ENCODE results near the gene WDR74.
"Not testable (repeated sequence)": the region's sequence is repeated elsewhere in the genome, so short reads cannot be mapped to it uniquely, and the experiment has no call there.

The WDR74 gene

DNA sequence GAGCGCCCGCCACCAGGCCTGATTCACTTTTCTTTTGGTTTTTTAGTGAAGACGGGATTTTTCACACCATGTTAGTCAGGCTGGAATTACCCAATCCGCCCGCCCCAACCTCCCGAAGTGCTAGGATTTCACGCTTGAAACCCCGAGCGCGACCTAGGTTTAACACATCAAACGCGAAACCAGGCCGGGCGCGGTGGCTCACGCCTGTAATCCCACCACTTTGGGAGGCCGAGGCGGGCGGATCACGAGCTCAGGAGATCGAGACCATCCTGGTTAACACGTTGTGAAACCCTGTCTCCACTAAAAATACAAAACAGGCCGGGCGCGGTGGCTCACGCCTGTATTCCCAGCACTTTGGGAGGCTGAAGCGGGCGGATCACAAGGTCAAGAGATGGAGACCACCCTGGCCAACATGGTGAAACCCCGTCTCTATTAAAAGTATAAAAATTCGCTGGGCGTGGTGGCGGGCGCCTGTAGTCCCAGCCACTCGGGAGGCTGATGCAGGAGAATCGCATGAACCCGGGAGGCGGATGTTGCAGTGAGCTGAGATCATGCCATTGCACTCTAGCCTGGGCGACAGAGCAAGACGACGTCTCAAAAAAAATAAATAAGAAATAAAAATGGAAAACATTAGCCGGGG, 1.5 kb upstream of the WDR74 start:
- DNase-seq, result peak; percentile 100

DNA sequence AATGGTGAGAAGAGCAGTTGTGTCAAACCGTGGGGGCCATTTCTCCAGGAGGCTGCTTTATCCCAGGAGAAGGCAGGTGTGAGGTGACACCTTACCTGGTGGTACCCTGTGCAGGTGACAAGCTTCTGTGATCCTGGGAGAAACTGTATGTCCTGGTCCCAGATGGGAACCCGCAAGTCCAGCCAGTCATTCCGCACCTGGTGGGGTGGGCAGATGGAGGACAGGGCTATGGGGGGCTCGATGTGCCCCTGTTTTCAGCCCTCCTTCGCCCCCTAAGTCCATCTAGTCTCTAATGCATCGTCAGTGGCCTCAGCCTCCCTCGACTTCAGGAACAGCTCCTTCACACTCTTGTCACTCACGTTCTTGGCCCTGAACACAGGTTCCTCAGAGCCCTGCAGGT, 4.1 kb downstream of the WDR74 start:
- DNase-seq, result no peak

DNA sequence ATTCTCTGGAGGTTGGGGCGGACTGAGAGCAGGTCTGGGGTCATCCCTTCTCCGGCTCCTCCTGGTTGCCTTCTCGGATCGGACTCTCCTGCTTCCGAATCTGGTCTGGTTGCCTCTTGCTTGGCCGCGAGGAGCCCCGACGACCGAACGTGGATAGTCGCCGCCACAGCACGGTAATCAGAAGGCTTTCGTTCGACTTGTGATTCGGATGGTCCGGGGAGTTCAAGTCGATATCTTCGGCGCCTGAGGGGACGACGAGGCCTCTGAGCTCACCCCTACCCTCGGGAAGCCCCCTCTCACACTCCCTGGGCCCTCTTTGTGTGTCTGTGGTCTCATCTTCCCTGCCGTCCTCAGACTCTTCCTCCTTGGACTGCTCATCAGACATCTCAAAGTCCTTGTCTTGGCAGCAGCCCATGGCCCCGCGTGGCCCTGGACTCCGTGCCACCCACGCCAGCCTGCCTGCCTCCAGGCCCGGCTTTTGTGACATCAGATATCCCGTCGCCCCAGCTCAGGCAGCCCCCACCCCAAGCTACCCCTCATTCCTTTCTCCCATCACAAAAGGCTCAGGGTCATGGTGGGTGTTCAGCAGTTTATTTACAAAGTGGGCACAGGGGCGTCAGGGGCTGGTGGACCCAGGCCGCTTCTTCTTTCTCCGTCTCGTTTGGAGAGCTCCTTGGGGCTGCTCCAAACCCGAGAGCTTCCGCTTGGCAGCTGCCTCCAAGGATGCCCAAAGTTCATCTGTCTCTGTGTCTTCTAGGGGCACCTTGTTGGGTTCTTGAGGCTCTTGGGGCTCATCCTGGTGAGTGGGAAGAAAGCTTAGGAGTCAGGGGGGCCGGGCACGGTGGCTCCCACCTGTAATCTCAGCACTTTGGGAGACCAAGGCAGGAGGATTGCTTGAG, 6.8 kb downstream of the WDR74 start, which contains the start of gene TEX54:
TEX54 (minus strand) TSS at position 506 of the 899 bp plus-strand sequence.
- DNase-seq, result no peak

DNA sequence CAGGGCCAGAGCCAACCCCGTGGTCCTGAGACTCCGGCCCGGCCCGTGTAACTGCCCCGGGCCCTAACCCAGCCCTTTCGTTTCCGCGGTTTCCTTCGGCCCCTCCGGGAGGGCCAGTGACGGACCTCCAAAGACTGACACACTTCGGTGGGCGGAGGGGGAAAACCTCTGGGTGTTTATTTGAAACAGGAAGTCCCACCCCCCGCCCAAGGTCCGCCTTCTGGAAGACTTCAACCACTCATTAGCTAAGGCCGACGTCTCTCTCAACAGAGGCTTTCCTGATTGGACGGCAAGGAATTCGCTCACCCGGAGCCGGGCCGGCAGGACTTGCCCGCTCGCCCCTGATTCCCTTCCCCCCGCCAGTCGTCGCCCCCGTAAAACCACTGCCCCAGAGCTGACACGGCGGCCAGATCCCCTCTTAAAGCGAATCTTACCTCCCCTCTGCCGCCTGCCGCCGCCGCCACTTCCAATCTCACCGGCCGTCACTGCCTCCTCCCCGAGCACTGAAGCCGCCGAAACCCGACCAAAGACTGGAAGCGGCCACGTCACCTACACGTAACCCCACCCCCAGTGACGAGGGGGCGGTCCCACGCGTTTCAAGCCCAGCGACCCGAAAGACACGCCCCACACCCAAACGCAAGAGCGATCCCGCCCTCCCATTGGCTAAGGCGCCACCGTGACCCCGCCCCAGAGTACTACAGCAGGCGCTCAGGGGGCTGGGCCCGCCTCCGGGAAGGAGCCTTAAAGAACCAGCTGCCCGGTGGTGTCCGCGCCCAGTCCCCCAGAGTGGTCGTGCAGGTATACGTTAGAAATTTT, 7.7 kb downstream of the WDR74 start, which contains the start of gene STX5:
STX5 (minus strand) TSS at position 532 of the 816 bp plus-strand sequence. CDS start 808 bp downstream, outside the sequence.
- peak; percentile 98 for DNase-seq

DNA sequence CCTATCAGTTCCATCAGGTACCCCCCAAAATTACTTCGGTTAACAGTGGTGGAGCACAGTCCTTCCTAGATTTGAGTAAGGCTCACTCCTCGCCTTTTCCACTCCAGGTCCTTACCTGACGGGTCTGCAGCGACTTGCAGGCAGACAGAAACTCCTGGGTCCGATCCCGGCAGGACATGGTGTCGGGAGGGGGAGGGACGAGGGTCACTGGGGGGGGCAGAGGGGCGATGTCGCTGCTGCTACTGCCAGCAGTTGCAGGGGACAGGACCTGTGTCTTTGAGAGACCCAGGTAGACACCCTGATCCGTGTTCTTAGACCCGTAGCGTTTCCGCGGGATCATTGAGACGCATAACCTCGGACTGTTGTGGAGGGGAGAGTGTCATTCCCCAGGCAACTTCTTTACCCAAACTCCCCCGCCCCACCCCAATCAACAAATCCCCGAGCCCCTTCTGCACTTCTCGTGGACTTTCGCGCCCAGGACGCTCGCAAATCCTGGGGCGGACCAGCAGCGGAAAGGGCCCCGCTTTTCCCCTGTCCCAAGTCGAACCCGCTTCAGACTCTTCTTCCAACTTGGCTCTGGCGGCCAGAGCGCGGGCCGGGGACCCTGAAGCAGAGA, 8.4 kb downstream of the WDR74 start:
- no peak for DNase-seq

DNA sequence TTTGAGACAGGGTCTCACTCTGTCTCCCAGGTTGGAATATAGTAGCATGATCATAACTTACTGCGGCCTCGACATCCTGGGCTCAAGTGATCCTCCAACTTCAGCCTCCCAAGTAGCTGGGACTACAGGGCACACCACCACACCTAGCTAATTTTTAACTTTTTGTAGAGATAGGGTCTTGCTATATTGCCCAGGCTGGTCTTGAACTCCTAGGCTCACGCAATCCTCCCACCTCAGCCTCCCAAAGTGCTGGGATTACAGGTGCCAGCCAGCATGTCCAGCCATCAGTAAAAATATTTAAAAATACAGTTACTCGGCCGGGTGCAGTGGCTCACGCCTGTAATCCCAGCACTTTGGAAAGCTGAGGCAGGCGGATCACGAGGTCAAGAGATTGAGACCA, 11.3 kb downstream of the WDR74 start:
- DNase-seq, result not testable (repeated sequence)

DNA sequence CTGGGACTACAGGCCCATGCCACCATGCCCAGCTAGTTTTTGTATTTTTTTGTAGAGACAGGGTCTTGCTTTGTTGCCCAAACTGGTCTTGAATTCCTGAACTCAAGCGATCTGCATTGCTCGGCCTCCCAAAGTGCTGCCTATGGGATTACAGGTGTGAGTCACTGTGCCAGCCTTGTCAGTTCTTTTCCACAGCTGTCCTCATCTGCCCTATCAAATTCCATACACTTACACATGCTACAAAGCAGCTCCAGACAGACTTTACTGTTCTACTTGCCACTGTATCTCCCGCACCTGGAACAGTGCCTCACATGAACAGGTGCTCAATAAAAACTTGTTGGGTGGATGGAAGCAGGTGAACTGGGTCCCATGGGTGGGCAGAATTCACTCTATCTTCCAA, 15.7 kb downstream of the WDR74 start:
- DNase-seq, result no peak

DNA sequence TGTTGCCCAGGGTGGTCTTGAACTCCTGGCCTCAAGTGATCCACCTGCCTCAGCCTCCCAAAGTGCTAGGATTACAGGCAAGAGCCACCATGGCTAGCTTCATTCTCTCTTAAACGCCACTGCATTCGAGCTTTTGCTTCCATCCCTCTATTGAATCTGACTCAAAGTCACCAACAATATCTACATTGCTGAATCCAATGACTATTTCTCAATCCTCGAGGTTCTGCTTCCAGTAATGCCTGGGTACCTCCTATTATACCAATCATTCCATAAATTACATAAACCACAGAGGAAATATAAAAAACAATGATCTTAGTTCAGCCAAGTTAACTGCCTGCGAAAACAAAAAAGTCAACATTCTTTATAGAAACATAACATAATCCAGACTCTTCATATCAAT, 22.3 kb downstream of the WDR74 start:
- no peak for DNase-seq

DNA sequence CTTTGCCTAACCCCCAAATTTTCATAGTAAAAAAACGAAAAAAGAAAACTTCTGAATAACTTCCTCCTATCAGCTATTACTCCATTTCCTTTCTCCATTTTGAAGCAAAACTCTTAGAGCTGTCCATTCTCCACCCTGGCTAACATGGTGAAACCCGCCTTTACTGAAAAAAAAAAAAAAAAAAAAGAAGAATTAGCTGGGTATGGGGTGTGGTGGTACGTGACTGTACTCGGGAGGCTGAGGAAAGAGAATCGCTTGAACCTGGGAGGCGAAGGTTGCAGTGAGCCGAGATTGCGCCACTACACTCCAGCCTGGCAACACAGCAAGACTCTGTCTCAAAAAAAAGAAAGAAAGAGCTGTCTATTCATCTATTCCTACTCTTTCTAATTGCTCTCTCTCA, 22.8 kb downstream of the WDR74 start:
- no peak for DNase-seq

DNA sequence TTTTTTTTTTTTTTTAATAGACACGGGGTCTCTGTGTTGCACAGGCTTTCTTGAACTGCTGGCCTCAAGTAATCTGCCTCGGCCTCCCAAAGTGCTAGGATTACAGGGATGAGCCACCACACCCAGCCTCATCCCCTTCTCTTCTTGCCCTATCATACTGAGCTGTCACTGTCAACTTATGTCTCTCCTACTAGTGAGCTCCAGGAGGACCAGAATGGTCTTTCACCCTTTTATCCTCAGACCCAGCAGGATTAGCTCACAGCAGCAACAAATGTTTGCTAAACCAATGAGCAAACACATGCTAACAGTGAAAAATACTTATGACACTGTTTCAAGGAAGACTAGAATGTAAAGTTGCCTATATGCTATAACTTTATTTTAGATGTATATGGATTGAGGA, 27.7 kb downstream of the WDR74 start:
- DNase-seq, result no peak

DNA sequence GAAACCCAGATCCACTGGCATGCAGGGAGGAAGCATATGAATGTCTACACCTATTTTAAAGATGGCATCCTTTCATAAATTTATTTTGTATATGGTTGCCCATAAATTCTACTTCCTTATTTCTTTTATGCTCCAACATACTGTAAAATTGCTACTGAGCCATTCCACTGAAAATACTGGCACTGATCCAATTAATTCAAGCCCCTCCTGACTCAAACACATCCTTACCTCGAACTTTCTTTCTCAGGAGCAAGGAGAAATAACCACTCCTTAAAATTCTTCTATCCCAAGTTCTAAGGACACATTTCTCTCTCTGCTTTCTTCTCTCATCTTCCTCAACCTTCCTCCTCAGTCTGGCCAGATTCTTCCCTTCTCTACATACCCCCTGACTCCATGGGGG, 28.6 kb downstream of the WDR74 start:
- no peak for DNase-seq

DNA sequence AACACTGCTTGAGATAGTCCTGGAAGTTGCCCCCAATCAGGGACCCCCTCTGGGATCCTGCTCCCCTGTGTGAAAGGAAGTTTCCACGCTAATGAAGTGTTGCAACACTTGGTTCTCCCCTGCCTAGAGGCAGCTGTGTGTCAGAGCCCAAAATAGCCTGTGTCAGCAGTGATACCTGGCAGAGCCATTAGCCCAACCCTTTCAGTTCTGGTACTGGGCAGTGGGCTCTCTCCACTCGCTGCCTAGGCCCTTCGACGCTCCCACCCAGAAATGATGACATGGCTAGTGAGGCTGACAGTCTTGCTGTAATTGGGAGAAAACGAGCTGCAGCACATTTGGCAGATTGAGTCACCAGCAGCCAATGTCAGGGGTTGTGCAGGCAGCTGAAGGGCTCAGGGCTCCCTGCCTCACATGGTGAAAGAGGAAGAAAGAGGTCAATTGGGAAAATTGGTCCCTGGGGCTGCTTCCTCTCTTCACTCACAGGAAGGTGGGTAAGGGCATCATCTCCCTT, 32.7 kb downstream of the WDR74 start:
- DNase-seq, result no peak

DNA sequence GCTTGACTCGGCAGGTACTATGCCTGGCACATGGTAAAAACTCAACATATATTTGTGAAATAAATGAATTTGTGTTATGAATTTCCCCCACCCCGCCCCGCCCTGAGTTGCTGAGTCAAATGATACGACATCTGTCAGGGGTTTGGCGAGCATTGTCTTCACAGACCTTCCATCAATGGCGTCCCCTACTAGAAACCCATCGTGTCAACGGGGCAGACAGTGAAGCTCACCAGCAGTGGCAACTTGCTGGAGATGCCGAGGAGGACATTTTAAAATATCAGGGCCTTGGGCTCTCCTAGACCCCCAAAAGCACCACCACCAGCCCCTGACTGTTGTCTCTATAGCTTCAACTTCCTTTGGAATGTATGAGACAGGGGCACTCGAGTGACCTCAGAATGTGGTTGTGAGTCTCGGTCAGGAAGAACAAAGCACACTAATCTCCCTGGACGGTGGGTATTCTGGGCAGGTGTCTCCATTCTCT, 33.4 kb downstream of the WDR74 start:
- DNase-seq, result no peak

DNA sequence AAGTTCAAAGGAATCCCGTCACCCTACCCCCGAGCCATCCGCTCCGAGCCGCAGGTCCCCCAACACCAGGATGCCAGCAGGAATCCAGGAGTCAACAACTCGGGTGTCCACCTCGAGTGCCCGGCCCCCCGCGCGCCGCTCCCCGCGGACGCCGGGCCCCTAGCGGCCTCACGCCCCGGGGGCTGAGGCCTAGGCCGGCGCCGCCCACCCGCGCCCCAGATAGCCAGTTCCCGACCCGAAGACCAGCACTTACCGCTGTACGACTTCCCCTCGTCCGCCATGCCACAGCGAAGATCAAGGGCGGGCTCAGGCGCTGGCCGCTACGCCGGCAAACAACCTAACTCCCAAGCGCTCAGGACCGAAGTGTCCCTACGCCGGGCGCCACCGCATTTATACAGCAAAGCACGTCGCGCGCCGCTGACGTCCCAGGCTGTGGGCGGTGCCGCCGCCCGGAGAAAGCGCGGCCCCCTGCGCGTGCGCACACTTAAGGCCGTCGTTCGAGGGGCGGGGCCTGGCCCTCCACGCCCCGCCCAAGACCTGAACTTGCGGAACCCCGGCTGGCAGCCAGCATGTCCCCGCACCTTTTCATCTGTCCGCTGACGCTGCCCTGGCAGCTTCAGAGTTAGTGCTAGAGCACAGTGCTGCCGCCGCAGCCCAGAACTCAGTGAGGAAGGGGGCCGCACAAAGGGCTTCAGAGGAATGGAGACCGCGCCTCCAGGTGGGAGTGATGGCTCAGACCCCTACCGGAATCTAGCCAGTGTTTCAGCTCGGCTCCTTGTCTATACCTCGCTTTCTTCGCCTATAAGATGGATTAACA, 34.1 kb downstream of the WDR74 start, which contains the start of gene NXF1:
NXF1 (minus strand) TSS at position 365 of the 817 bp plus-strand sequence; CDS start at position 281, 84 bp downstream.
- peak; percentile 98 for DNase-seq

DNA sequence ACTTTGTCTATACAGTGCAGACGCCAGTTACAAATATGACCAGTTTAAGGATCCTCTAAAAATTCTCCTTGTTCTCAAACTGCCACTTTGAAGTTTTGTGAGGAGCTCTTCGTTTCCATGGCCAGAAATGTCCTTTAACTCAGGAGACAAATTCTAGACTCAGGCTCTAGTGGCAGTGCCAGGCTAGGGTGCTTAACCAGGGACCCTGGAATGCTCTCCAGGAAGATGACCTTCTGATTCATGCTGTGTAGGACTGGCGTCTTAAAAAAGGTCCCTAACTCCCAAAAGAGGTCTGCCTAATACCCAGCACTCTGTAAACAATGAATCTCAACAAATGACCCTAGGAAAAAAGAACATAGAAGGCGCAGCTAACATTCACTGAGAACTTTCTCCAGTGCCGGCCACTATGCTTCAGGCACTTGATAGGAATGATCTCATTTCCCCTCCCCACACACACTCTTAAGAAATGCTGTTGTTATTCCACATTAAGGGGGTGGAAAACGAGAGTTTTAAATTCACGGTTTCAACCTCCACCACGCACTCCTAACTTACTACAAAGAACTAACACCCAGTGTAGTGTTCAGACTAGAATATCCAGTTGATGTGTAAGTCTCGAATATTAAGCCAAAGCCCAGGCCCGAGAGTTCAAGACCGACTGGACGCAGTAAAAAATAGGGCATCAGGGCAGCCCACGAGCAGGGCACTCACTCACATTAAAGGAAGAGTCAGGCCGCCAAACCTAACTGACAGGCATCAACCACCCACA, 34.9 kb downstream of the WDR74 start:
- no peak for DNase-seq

DNA sequence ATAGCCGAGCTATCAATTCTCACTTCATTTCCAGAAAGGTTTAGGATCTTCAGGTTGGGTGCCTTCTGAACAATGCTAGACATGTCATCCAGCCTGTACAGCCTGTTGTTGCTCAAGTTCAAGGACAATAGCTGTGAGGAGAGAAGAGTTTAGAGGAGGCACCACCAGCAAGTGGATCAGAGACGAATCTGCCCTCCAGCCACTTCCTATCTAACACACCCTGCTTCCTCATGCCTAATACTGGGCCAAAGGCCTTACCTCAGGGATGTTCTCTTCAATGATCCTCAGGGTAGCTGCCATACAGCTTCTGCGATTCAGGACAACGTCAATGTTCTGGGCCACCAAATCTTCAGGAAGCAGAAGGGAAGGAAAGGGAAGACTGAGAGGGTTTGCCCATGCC, 38.3 kb downstream of the WDR74 start:
- DNase-seq, result no peak

DNA sequence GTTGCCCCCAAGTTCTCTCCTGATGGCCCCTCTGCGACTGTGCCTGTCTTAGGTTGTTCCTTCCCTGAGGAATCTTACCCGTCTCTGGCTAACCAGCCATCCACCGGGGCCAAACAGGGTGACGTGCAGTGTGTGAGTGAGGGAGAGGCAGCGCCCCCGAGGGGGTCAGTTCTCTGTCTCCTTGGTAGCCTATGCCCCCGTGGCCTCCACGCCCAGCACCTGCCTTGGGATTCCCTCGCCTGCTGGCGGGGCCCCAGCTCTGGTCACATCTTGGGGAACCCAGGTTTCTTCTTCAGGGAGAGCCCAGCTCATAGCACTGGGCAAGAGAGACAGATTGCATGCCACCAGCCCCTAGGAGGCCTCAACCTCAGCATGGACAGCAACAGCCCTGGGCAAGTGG, 39.9 kb downstream of the WDR74 start:
- DNase-seq, result no peak

DNA sequence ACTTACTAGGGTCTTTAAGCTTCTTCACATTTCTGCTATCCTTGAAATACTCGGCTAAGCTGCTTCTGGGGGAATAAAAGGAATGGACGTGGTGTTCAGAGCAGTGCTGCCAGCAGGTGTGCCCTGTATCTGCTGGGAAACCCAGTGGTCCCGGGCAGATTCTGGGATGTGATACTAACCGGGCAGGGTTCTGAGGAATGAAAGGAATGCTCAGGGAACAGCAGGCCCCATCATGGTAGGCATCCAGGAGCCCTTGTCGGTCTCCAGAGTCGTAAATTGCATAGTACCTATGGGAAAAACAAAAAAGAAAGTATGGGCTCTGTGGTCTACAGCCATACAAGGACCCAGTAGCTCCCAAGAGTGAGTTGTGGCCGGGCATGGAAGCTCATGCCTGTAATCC, 43.1 kb downstream of the WDR74 start:
- DNase-seq, result no peak

DNA sequence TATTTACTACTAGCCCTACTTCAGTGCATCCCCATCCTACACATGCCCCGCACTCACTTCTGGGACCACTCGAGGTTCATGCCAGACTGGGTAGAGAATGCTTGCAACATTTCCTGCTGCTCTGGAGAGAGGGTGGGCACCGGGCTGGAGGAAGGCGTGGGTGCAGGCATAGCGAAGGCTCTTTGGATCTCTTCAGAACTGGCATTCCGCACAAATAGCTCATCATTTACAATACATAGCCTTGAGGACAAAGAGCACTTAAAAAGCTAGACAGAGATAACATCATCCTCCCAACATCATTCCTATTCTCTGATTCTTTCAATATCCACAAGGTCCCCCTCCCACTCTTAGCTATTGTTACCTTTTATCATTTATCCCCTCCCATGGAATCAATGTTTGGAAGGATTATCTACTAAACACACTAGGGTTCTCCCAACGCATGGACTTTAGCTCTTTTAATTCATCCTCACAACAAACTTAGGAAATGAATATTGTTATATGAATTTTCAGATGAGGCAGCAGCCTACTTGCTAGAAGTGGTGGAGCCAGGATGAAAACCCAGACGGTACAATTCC, 45.1 kb downstream of the WDR74 start:
- DNase-seq, result no peak

DNA sequence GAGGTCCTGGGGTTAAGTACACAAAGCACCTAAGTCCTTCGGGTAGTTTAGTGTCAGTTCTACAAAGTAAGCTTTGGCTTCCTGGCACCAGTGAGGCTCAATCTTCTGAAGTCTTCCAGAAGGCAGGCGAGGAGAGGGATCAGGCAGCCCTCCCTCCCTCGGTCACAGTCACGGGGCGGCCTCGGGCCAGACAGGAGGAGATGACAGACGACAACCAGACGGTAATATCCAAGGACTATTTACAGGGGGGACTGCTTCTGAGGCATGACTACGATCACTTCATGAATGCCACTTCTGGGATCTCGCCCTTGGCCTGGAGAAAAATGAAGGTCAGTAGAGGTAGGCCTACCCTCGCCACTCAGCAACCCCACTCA, 47.2 kb downstream of the WDR74 start:
- DNase-seq, result no peak
